MCF 10A (cell line): ENCODE data around the gene FTL. TPM values are rescaled to one million over a fixed set of nuclear protein-coding genes. Genes with fewer than 3 reads are reported as not detected.

Source experiments
- BruUV-seq: library from RNA; stranded (reverse); fragments of 400-500 nt; replicated peaks from 2 replicates; lab custom pipeline; 2021; lab: Mats Ljungman, UMichigan
- CTCF ChIA-PET: fragments of 300-600 bp; sonication (Branson Sonifier 250); formaldehyde crosslinking; extraction: SDS; loops from one replicate; lab custom pipeline; 2021; ENCODE audit warnings: antibody characterized with exemption, inconsistent platforms; lab: Yijun Ruan, JAX
- POLR2A ChIA-PET: fragments of 300-600, 350-650 bp; sonication (Branson Sonifier 250); formaldehyde crosslinking; extraction: SDS; loops from one replicate; lab custom pipeline; 2020; ENCODE audit warnings: antibody characterized with exemption, inconsistent platforms; lab: Yijun Ruan, JAX
- DNase-seq: peaks from one replicate; pipeline ENCODE4 v3.0.0-alpha.2; 2018; ENCODE audit not compliant: unreplicated experiment
- H3K27ac Mint-ChIP-seq: one replicate; pipeline ENCODE4 v1.8.0; 2022; ENCODE audit warnings: mild to moderate bottlenecking, low read depth, mixed read lengths; ENCODE audit not compliant: unreplicated experiment
- H3K27me3 Mint-ChIP-seq: one replicate; pipeline ENCODE4 v1.8.0; 2022; ENCODE audit warnings: mixed read lengths; ENCODE audit not compliant: insufficient read depth, unreplicated experiment
- H3K36me3 Mint-ChIP-seq: one replicate; pipeline ENCODE4 v1.8.0; 2022; ENCODE audit warnings: mild to moderate bottlenecking, moderate library complexity, mixed read lengths; ENCODE audit not compliant: insufficient read depth, unreplicated experiment
- H3K4me1 Mint-ChIP-seq: one replicate; pipeline ENCODE4 v1.8.0; 2022; ENCODE audit warnings: mixed read lengths; ENCODE audit not compliant: insufficient read depth, unreplicated experiment
- H3K4me3 Mint-ChIP-seq: one replicate; pipeline ENCODE4 v1.8.0; 2022; ENCODE audit warnings: mild to moderate bottlenecking, moderate library complexity, mixed read lengths; ENCODE audit not compliant: unreplicated experiment
- H3K9me3 Mint-ChIP-seq: one replicate; pipeline ENCODE4 v1.8.0; 2022; ENCODE audit warnings: mixed read lengths; ENCODE audit not compliant: unreplicated experiment
- CTCF ChIP-seq: fragments of 200-600 bp; IDR thresholded peaks from one replicate; pipeline ENCODE4 v1.8.0; 2022; ENCODE audit warnings: antibody characterized with exemption, mild to moderate bottlenecking; ENCODE audit not compliant: unreplicated experiment
- intact Hi-C: fragments of 100-400 bp; cut with micrococcal nuclease; formaldehyde crosslinking; loops from 2 replicates; pipeline ENCODE4 v1.14.1; 2022
- total RNA-seq: library from RNA; stranded (reverse); gene quantifications from 2 replicates; pipeline ENCODE4 v1.2.3, GENCODE V29; 2022

FTL gene
- total RNA-seq, 1 experiment from 2014 or later = 275 TPM

- POLR2A ChIA-PET = interaction anchor here (0.6 kb wide), 2 partner anchors 48 to 72 kb away, joined by 3 to 4 read pairs; partner anchors contain the start of genes GYS1 and RUVBL2
- CTCF ChIA-PET = interaction anchor here (0.7 kb wide), 1 partner anchor 205 kb away, joined by 5 read pairs; no protein-coding TSS in a partner anchor
- H3K9me3 Mint-ChIP-seq = no peaks in the 10 kb centered on the region
- no TSS peak for BruUV-seq
- H3K4me3 Mint-ChIP-seq = no peak overlapping the region
- no peaks in the 10 kb centered on the region for H3K4me1 Mint-ChIP-seq
- no peak for TF ChIP-seq CTCF
- no peak for DNase-seq
- intact Hi-C loops = no loop called here
- H3K27ac Mint-ChIP-seq = no peak overlapping the region
- H3K27me3 Mint-ChIP-seq = no peaks in the 10 kb centered on the region
- no peaks in the 10 kb centered on the region for H3K36me3 Mint-ChIP-seq
Observed at GRCh38 chr19:48945817-48946216, 19.3 kb upstream of the FTL start.

- no peak for TF ChIP-seq CTCF
- Mint-ChIP-seq H3K9me3 (no peaks in the 10 kb centered on the region), H3K4me1 (no peaks in the 10 kb centered on the region), H3K36me3 (no peaks in the 10 kb centered on the region), H3K27ac (no peak overlapping the region), H3K27me3 (no peaks in the 10 kb centered on the region), H3K4me3 (no peak overlapping the region)
- ChIA-PET CTCF (no interaction called here), POLR2A (no interaction called here)
- BruUV-seq = no TSS peak
- intact Hi-C loops = no loop called here
- no peak for DNase-seq
Observed at GRCh38 chr19:48946463-48947257, 18.4 kb upstream of the FTL start.

- DNase-seq = no peak
- H3K9me3 Mint-ChIP-seq = no peaks in the 10 kb centered on the region
- H3K27me3 Mint-ChIP-seq = no peaks in the 10 kb centered on the region
- no peaks in the 10 kb centered on the region for H3K36me3 Mint-ChIP-seq
- H3K27ac Mint-ChIP-seq = no peak overlapping the region
- CTCF ChIA-PET = no interaction called here
- no peak for TF ChIP-seq CTCF
- H3K4me1 Mint-ChIP-seq = no peaks in the 10 kb centered on the region
- no peak overlapping the region for H3K4me3 Mint-ChIP-seq
- POLR2A ChIA-PET = no interaction called here
- no TSS peak for BruUV-seq
- intact Hi-C loops = no loop called here
Observed at GRCh38 chr19:48947258-48947542, 17.9 kb upstream of the FTL start.

GRCh38 chr19:48950159-48950558 lies 14.9 kb upstream of the FTL start:
- no peaks in the 10 kb centered on the region for H3K27me3 Mint-ChIP-seq
- no peaks in the 10 kb centered on the region for H3K4me1 Mint-ChIP-seq
- no peak for DNase-seq
- H3K4me3 Mint-ChIP-seq = no peak overlapping the region
- POLR2A ChIA-PET = no interaction called here
- intact Hi-C loops = loop anchor here (5.0 kb wide), 1 partner anchor 73 kb away; no protein-coding TSS in a partner anchor
- no peaks in the 10 kb centered on the region for H3K9me3 Mint-ChIP-seq
- no peak for TF ChIP-seq CTCF
- H3K36me3 Mint-ChIP-seq = no peaks in the 10 kb centered on the region
- CTCF ChIA-PET = no interaction called here
- no TSS peak for BruUV-seq
- no peak overlapping the region for H3K27ac Mint-ChIP-seq
